Activated T-helper 1 cell treated with anti-CD3 and anti-CD28 coated beads, Interleukin-2, amount 50 U/mL, for 16 hours (primary cell): ENCODE measurements around the gene UBLCP1.
"Not testable (repeated sequence)": the region's sequence is repeated elsewhere in the genome, so short reads cannot be mapped to it uniquely, and the experiment has no call there.

ENCODE experiments used
- DNase-seq, 2 donors: peaks; one replicate each; pipeline ENCODE4 v3.0.0-alpha.2; 2020; ENCODE audit warnings: low read depth in 1 of 2, low spot score in 1 of 2

UBLCP1 gene

DNA sequence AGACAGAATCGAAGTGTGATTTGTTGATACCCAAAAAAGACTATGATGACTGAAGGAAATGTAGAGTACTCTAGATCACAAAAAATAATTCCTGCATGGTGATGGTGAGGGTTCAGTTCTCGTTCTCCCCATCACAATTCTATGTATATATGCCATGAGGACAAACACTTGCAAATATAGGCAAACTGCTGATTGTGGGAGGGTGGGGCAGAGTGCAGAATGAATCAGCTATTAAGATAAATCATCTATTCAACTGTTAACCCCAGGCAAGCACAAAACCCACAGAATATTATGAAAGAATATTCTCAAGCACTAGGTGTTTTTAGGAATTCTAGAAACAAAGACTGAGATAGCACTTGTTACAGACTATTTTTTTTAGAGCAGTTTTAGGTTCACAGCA, 13.9 kb upstream of the UBLCP1 start:
- no peak for DNase-seq

DNA sequence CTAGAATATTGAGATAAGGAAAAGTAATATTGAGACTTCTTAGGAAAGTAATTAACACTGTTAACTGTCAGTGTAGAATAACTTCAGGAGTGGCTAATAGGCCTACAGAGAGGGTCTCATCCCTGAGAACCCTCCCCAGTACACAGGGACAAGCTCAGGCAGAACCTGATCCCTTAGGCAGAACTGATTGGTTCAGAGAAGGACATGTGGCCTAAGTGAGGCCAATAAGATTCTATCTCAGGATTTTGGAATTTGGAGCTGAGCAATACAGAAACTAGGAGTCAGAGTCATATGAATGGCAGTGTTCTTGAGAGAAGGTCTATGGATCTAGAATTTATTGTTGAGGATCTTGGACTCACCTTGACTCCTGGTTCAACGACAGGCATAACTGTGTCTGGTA, 10.9 kb upstream of the UBLCP1 start:
- DNase-seq = no peak

DNA sequence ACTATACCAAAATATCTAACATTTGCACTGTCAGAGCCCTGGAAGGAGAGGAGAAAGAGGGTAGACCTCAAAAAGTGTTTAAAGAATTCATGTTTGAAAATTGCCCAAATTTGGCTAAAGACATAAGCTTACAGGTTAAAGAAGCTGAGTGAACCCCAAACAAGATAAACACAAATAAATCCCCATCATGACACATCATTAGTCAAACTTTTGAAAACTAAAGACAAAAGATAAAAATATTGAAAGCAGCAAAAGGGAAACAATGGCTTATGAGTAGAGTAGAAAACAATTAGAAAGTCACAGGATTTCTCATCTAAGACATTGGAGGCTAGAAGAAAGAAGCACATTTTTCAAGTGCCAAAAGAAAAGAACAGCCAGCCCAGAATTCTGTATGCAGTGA, 6.1 kb upstream of the UBLCP1 start:
- no peak for DNase-seq

DNA sequence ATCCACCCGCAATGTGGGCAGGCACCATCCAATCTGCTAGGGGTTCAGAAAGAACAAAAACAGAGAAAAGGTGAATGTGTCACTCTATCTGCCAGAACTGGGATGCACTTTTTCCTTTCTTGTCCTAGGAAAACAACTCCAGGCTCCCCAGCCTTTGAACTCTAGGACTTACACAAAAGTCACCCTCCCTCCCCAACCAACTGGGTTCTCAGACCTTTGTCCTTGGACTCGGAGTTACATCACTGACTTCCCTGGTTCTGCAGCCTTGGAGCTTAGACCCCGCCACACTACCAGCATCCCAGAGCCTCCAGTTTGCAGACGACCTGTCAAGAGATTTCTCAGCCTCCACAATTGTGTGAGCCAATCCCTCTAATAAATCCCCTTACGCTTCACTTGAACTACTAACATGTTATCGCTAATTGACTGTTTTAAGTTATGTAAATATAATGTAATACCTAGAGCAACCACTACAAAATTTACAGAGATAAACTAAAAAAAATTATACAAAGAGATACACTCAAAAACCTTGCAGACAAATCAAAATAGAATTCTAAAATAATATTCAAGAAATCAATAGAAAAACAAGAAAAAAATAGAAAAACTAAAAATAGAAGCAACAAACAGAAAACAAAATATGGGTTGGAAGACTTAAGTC, 5.3 kb upstream of the UBLCP1 start:
- no peak for DNase-seq

DNA sequence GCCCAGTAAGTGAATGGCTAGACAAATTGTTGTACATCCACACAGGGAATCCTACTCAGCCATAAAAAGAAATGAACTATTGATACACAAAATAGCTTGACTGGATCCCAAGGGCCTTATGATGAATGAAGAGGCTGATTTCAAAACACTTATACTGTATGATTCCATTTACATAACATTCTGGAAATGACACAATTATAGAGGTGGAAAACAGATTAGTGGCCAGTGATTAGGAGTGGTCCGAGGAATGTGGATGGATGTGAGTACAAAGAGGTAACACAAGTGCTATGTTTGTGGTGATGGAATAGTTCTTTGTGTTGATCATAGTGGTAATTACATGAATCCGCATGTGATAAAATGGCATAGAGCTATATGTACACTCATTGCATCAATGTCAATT, 4.7 kb upstream of the UBLCP1 start:
- DNase-seq = no peak

DNA sequence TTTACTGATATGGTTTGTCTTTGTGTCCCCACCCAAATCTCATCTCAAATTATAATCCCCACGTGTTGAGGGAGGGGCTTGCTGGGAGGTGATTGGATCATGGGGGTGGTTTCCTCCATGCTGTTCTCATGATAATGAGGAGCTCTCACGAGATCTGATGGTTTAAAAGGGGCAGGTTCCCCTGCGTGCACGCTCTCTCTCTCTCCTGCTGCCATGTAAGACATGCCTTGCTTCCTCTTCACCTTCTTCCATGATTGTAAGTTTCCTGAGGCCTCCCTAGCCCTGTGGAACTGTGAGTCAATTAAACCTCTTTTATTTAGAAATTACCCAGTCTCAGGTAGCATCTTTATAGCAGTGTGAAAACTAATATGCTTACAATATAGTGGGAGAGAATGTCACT, 2.9 kb upstream of the UBLCP1 start:
- not testable (repeated sequence) for DNase-seq

DNA sequence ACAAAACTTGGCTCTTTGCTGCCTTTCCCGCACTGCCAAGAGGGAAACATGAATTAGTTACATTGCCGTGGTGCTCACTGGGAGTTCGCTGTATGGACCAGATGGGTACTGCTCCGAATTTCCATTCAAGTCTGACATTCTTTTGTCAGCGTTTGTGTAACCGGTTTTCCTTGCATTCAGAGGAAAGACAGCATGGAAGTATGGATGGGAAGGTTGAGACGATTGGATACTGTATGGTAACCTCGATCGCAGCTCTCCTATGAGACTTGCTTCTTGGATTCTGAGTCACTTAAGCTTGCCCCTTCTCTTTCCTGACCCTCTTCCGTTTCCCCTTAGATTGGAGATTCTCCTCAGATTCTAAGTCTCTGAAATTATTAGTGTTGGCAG, 625 bp upstream of the UBLCP1 start:
- no peak for DNase-seq

DNA sequence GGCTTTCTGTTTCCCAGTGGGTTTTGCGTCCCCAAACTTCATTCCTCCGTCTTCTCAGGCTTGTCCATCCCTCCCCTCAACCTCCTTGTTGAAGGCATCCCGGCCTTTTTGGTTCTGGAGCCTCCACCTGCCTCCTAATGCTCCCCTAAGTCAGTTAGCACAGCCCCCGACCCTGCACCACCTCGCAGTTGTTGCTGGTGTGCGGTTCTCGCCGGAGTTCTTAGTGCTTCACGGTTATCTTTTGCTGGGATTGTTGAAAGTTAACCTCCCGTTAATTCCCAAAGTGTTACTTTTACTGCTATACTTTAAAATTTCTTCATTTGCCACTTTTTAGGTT, 447 bp downstream of the UBLCP1 start:
- no peak for DNase-seq

DNA sequence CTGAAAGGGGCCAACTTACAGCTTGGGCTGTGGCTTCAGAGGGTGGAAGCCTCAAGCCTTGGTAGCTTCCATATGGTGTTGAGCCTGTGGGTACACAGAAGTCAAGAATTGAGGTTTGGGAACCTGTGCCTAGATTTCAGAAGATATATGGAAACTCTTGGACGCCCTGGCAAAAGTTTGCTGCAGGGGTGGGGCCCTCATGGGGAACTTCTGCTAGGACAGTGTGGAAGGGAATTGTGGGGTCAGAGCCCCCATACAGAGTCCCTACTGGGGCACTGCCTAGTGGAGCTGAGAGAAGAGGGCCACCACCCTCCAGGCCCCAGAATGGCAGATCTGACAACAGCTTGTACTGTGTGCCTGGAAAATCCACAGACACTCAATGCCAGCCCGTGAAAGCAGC, 3.7 kb downstream of the UBLCP1 start:
- not testable (repeated sequence) for DNase-seq

DNA sequence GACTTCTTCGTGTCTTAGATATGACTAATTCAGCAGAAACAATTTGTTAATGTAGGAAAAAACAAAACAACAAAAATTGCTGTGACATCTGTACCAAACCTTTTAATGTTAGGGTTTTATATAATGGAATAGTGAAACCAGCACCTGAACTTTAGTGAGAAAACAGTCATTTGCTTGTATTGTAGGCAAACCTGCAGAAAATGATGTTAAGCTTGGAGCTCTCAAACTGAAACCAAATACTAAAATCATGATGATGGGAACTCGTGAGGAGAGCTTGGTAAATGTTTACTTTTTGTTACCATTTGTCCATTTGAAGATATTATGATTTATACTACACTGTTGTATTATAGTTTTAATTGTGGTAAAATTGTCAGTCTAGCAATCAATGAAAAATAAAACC, 6.6 kb downstream of the UBLCP1 start:
- DNase-seq = no peak

DNA sequence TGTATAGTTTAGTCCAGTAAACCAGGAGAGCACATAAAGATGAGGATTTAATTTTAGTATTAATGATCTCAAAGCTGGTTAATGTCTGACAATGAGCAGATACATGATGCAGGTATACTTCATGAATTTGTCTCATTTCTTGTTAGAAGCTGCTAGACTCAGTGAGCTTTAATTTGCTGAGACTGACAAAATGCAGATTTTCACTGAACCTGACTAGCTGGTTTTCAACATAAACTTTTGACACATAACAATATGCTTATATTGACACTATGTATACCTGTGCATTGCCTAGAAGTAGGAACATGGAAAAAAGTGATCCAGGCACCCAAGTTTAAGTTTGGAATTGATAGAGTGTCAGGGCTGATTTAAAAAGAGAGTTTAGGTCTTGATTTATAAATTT, 10.8 kb downstream of the UBLCP1 start:
- DNase-seq = no peak

DNA sequence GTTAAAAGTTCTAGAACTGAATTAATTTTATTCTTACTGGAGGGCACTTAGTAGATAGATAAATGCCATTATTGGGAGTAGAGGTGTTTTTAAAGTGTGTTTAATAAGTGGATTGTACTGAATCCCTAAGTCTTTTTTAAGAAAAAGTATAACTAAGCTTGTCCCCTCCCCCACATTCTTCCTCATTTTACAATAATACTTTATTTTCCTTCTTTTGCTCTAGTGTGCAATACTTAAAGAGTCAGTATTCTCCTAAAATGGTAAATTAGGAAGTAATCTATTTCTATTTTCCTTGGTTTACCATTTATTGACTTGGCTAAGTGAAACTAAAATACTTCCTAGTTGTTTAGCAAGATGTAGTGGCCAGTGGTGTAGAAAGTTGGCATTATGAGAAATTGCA, 11.6 kb downstream of the UBLCP1 start:
- DNase-seq = no peak

DNA sequence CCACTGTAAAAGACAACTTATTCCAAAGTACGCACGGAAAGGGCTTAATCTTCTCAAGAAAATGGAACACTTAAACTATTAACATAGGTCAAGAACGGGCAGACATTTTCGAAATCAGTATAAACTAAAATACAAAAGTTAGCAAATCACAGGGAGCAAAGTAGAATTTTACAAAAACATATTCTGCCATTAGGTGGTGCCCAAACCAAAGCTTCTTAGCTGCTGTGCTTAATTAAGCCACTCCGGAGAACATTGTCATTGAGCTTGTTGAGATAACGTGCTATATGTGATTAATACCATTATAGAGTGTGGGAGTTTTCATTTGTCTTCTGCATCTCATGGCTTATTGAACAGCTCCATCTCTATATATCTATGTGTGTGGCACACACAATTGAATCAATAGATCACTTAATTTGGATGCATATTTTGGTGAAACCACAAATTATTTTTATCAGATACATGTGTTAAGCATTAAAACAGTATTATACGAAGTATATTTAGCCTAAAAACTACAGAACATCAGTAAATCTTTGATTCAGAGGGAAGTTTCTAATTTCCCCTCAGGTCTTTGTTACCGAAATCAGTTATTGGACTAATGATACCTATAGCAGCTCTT, 23.4 kb downstream of the UBLCP1 start:
- DNase-seq = no peak

DNA sequence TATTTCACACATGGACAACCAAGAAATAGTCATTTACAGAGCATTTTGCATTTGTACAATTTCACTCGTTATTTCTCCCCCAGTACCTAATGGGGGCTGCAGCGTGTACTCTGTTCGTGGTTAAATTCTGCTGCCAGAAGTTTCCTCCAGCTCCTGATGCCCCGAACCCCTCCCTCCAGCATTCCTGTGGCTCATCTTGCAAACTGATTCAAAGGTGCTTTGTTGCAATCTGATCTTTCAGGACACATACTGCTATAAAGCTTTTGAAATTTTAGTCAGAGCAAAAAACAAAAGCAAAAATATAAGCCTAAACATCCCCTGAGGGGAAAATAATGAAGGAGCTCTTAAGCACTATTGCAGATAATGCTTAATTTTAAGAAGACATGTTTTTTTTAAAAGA, 27.7 kb downstream of the UBLCP1 start:
- no peak for DNase-seq

DNA sequence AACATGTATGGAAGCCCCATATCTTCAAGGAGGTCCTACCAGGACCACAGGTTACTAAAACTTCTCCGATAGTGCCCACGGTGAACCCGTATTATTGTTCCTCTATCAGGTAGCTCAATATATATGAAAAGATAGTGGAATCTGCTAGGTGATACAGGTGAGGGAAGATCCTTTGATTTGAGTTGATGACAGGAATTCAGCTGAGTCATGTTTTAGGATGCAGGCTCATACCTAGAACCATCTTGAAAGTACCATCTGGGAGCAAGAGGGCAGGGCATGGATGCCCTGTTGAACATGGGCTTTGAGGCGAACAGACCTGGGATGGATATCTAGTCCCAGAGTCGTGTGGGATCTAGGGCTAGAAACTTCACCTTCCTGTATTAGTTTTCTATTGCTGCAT, 31.8 kb downstream of the UBLCP1 start:
- DNase-seq = no peak

DNA sequence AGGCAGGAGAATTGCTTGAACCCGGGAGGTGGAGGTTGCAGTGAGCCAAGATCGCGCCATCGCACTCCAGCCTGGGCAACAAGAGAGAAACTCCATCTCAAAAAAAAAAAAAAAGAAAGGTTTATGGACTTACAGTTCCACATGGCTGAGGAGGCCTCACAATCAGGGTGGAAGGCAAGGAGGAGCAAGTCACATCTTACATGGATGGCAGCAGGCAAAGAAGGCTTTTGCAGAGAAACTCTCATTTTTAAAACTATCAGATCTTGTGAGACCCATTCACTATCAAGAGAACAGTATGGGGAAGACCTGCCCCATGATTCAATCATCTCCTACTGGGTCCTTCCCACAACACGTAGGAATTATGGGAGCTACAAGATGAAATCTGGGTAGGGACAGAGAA, 34.2 kb downstream of the UBLCP1 start:
- DNase-seq = not testable (repeated sequence)

DNA sequence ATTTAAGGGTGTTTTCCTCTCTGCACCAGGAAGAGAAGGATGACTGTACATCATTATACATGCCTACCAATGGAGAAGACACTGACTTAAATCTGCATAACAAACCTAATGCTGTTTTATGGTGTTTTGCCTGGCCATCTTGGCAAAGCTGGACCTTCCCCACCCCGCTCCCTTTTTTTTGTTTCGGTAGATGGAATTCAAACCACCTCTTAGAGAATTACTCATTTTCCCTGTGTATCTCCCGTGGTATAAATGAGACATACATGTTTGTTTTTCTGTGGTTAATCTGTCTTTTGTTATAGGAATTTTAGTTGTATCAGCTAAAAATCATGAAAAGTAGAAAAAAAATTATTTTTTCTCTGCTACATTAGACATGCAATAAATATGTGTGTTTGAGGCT, 38.4 kb downstream of the UBLCP1 start:
- DNase-seq = no peak

DNA sequence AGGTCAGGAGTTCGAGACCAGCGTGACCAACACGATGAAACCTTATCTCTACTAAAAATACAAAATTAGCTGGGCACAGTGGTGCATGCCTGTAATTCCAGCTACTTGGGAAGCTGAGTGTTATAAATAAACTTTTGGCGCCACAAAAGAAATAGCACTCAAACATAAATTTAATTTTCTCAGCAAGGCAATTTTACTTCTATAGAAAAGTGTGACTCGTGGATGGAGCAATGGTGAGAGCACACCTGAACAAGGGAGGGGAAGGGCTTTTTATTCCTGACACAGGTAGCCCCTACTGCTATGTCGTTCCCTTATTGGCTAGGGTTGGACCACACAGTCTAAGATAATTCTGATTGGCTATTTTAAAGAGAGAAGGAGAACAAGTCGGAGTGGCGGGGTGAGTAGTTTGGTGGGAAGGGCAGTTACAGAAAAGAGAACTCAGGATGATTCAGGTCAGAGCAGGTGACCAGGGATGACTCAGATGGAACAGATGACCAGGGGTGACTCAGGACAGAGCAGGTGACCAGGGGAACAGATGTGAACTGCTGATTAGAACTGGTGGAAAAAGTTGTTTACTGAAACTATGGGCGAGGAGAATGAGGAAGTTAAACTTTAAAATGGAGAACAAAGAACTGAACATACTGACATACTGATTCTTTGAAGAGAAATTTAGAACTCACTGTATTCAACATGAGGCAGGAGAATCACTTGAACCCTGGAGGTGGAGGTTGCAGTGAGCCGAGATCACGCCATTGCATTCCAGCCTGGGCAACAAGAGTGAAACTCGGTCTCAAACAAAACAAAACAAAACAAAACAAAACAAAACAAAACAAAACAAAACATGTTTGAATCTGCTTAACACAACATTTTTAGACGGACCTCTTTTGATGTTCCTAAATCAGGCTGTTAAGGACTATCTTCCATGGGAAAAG, 39.1 kb downstream of the UBLCP1 start:
- DNase-seq = not testable (repeated sequence)

DNA sequence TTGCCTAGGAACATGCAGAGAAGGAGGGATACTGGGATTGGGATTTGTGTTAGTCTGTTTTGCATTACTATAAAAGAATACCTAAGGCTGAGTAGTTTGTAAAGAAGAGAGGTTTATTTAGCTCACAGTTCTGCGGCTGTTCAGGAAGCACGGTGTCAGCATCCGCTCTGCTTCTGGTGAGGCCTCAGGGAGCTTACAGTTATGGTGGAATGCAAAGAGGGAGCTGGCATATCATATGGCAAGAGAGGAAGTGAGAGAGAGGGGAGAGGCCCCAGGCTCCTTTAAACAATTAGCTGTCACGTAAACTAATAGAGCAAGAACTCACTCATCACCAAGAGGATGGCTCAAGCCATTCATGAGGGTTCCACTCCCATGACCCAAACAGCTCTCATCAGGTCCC, 40.2 kb downstream of the UBLCP1 start:
- DNase-seq = no peak

DNA sequence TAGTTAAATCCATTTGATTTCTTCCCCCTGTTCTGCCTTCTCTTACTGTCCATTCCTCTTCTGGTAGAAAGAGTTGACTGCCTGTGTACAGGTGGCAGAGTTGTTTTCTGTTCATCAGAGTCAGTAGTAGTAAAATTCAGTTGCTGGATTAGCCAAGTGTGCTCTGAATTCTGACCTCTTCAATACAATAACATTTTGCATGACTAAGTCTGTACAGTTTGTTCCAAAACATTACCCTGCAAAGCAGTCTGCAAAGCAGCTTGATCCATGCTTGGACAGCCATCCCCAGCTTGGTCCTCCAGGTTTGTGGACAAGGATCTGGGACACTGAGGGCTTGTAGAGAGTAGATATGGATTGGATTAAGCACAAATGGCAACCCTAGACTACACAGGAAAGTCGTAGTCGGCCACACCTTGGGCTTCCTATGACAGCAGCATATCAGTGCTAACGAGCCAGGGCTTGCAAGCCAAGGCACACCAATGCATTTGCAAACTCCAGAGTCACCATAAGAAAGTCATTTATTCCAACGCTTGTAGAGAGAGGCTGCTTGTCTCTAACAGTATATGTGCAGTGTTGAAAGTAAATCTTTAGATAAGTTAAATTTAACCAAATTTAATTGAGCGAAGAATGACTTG, 42.0 kb downstream of the UBLCP1 start:
- no peak for DNase-seq

DNA sequence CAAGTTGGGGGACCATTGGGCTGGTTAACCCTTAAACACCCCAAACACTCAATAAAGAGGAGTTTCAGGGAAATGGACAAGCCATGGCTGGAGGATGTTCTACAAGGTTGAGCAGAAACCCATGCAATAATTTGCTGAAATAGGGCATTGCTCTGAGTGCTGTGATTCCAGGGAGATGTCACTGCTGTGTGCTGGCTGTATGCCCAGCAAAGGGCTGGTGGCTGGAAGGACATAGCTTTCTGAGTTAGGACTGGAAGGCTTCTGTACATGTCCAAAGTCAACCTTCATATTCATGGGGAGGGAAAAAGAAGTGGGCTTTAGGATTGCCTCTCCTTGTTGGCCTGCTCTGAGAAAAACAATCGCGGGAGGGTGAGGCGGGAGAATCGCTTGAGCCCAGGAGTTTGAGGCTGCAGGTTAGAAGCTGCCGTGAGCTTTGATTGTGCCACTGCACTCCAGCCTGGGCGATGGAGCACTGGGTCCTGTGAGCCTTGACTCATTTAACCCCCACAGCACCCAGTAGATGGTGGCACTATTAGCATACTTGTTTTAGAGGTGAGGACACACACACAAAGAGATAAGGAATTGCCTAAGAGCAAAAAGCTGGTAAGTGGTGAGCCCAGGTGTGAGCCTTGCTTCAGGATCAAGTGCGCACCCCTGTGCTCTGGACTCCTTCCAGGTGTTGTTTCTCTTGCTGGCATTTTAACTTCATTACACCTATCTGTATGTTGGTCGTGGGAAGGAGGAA, 46.8 kb downstream of the UBLCP1 start:
- DNase-seq = no peak
